CD4-positive, alpha-beta T cell treated with Interleukin-12 subunit alpha and Interleukin-12 subunit beta, for 1 hour (primary cell): ENCODE results near the gene ATG10.
"Not testable (repeated sequence)": the region's sequence is repeated elsewhere in the genome, so short reads cannot be mapped to it uniquely, and the experiment has no call there.

ENCODE experiments used
- DNase-seq: peaks from one replicate; pipeline ENCODE4 v3.0.0-alpha.2; 2020

Gene ATG10

DNA sequence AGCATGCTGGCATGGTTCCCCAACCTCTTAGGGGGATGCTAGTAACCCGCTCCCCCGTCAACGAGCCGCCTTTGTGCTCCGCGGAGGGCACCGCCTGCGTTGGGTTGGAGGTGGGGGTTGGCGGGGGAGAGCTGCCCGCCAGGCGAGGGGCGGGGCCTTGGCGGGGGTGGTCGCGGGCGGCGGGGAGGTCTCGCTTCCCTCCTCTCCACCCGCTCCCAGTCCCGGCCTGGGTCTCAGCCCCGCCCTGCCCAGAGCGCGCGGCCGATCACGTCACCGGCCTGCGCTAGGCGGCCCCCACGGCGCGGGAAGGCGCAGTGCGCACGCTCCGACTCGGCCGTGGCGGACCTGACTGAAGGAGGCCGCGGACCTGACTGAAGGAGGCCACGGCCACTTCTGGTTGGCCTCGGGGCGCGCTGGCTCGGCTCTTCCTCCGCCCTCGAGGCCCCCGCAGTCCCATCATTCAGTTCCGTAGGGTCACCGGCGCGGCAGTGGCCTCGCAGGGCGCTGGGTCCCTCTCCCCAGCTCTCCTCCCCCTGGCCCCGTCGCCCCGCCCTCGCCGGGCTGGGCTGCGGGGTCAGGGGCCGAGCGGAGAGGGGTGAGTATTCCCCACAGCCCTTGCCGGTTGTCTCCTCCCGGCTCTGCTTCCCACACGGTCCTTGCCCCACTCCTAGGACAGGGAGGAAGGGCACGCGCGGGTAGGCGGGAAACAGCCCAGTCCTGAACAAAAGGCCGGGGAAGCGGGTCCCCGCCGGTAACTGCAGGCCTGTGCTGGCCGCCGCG is at the start of gene ATG10:
Gene ATG10, plus strand, starts transcription at position 312 of the 780 bp plus-strand sequence. CDS start 15,548 bp downstream, outside the sequence.
- peak; percentile 91 for DNase-seq

DNA sequence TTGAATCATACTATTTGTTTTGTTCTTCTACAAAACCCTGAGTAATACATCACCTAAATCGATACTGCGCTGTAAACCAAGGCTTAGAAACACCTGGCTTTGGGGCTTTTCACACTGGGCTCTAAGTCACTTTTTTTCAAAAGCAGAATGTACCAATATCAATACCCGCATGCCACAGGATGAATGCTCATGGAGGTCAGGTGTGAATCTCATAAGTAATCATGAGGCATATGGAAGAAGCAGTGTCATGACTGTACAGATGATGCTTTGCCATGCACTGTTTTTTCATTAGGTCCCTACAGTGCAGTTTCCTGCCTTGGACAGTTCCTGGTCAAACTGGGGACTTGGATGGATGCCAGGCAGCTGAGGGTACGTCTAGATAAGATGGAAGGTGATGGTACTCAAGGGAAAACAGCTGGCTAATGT is 49.0 kb upstream of the ATG10 start:
- DNase-seq = no peak

DNA sequence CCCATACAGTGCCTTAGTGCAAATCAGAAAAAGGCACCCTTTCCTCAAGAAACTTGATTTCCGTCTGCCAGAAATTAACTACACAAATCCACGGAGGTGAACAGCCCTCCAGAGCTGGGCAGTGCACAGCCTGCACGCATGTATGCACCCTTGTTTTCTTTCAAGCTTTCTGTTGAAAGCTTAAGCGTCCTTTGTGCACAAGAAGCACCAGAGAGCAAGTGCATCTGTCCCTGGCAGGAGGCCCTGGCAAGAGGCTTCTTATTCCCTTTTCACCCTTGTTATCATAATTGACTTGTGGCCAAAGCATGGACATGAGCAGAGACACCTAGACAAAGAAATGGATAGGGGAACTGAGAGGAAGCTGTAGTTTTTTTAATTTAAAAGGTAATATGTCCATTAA is 47.4 kb upstream of the ATG10 start:
- DNase-seq = no peak

DNA sequence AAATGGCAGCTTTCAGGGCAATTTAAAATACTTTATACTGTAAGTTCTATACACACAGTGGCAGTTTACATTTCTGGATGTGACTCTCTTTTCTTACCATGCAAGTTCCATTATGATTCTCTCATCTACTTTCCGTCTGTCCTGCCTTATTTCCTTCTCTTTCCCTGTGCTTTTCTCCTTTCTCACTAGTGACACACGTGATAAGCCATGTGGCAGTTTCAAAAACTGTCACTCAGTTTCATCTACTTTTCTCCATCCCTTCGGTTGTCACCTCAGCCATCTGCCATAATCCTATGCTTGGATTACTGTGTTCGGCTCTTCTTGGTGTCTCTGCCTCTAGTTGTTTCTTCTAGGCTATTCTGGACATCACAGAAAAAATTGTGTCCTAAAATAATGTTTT is 46.8 kb upstream of the ATG10 start:
- DNase-seq = no peak

DNA sequence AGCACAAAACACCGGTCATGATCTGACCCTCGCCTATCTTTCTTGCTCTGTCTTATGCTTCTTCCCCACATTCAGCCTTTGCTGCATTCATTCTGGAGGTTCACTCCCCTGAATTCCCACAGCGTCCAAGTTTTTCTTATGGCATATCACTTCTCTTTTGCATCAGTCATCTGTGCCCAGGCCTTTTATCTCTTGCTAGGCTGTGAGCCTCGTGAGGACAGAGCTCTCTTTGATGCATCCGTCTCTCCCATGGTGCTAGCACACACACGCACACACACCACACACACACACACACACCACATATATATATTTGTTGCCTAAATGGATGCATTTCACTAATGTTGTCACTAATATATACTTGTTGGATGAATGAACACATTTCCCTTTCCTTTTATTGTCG is 45.8 kb upstream of the ATG10 start:
- no peak for DNase-seq

DNA sequence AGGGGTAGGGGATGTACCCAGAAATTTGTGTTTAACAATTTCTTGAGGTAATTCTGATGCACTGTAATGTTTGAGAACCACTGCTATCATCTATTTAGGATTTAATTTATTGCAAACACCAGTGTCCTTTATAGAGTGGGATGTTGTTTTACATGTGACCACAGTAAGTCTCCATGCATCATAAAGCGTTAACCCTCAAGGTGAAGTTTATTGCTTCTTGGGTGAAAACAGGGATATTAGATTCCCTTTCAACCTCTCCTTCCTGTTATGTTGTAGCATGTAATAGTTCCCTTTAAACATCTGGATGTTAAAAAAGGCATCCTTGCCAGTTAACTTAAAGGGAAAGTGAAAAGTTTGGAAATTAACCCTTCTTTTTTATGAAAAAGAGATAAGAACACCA is 35.8 kb upstream of the ATG10 start:
- no peak for DNase-seq

DNA sequence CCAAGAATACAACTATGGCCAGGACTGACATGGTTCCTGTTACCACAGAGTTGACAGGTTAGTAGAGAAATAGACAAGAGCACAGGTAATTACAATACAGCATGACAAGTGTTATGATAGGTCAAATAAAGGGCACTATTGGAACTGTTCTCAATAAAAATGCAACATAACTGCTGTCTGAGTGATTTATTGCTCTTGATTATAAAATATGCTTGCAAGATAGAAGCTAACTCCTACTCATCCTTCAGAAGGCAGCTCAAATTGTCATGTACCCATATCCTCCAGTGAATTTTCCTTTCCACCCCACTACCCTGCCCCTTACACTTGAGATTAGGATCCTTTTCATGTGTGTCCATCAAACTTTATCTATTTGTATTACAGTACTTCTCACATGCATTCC is 35.1 kb upstream of the ATG10 start:
- no peak for DNase-seq

DNA sequence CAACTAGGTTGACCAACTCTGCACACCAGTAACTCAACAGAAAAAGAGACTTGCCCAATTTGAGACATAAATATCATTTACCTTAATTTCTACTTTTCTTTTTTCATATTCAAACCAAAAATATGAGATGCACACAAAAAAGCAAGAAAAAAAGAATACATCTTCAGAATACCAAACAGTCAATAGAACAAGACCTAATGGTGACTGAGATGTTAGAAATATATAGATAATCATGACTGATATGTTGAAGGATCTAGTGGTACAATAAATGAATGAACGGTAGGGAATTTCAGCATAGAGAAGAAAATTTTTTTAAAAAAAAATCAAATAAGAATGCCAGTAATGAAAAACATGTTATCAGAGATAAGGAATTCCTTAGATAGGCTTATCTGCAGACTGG is 29.1 kb upstream of the ATG10 start:
- no peak for DNase-seq

DNA sequence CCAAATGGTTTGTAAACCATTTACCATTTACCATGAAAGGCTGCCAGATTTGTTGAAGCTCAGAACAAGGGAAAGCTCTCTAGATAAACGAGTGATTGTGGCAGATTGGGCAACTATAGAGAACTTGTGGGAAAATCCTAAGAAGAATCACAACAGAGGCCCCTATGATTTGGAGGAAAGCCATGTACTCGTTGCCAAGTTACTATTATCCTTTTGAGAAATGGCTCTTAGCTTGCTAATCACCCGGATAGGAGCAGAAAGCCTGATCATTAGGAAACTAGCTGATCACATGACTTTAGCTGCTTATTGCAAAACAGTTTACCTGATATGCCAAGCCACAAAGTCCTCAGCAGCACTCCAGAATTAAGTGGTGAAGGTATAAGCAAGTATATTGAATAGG is 23.5 kb upstream of the ATG10 start:
- DNase-seq = no peak

DNA sequence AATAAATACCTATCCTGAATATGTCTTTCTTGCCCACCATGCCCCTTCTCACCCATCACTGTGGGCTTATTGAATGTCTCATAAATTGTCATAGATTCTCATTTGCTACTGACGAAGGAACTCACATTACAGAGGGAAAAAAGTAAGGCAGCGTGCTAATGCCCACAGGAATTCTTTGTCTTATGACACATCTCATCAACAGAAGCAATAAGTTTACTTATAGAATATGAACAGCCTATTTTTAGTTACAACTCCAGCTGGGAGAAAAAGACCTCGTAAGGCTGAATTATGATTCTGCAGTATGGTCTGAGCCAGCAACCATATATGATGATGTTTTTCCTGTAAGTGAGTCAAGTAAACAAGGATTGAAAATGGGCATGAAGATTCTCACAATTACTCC is 22.4 kb upstream of the ATG10 start:
- no peak for DNase-seq

DNA sequence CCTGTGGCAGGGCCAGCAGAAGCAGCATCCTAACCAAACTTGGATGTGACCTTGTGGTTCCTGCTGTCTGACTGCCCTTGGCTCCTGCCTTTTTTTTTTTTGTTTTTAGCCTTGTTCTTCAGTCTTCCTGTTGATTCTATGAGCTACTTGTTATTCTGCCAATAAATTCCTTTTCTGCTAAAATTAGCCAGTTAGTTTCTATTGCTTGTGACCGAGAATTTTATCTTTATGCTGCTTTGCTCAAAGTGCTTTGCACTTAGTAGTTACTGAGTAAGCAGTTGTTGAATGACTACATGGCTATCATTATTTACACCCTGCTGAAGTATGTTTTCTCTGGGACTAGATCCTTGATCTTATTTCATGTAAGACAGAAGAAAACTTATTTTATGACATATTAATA is 20.8 kb upstream of the ATG10 start:
- no peak for DNase-seq

DNA sequence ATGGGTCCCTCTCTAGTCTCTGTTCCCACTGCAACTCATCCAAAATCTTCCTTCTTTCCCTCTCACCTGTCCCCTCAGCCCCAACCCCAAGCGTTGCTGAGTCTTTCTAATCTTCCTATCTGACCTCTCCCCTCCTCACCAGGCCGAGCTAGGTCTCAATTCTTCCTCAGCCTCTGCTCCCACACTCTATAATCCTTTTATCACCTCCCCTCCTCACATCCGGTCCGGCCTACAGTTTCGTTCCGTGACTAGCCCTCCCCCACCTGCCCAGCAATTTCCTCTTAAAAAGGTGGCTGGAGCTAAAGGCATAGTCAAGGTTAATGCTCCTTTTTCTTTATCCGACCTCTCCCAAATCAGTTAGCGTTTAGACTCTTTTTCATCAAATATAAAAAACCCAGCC is 17.0 kb upstream of the ATG10 start:
- not testable (repeated sequence) for DNase-seq

DNA sequence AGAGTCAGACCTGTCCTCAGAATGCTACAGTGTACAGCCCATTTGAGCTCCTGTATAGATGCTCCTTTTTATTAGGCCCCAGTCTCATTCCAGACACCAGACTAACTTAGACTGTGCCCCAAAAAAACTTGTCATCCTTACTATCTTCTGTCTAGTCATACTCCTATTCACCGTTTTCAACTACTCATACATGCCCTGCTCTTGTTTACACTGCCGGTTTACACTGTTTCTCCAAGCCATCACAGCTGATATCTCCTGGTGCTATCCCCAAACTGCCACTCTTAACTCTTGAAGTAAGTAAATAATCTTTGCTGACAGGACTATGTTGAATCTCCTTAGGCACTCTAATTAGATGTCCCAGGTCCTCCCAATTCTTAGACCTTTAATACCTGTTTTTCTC is 13.7 kb upstream of the ATG10 start:
- not testable (repeated sequence) for DNase-seq

DNA sequence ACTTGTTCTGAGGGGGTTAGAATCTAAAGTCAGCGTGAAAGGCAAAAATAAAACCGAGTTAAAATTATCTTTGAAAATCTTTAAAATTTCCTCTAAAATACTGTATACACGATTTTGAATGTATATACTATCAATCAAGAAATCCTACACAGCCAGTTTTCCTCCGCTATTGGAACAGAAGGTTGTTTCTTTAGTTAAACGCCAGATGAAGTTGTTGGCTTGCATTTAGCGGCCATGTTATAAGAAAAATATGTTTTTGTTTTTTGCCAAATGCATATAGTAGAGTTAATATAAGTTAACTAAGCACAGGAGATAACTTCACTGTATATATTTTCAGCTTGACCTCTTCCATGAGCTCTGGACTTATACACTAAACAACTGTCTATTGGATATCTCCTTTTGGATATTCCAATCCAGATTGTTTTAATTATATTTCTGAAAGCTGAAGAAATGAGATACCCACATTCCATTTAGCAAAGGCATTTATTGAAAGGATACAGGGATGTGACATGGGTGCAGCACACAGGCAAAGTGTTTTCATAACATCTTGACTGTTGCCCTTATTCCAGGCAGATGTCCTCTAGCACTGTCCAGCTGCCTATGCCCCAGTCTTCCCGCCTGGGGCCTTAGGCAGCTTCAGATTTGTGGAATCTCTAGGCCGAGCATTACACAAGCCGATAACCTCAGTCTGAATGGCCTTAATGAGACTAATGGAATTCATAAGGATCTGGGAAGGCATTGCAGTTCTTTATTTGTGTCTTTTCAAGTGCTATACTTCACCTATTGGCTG is 10.0 kb upstream of the ATG10 start:
- no peak for DNase-seq

DNA sequence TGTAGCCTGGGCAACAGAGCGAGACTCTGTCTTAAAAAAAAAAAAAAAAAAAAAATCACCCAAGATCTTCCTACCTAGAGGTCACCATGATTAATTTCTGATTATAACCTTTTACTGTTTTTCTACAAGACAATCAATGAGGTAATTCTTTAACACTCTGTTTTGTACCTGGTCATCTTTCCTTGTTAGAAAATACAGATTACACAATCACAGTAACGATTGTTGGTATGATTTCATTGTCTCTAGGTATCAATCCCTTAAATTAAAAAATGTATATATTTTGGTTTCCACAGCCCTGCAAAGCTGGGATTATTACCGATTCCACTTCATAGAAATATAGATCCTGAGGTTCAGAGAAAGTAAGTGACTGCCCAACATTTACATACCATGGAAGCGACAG is 8.3 kb upstream of the ATG10 start:
- DNase-seq = no peak

DNA sequence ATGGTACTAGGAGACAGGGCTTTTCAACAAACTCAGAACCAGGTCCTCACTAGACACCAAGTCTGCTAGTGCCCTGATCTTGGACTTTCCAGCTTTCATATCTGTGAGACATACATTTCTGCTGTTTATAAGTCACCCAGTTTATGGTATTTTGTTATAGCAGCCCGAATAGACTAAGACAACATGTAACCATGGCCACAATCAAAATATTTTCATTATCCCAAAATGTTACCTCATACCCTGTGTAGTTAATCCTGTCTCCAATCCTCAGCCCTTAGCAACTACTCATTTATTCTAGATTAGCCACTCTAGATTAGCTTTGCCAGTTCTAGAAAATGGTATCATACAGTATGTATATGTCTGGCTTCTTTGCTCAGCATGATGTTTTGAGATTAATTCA is 6.3 kb upstream of the ATG10 start:
- no peak for DNase-seq

DNA sequence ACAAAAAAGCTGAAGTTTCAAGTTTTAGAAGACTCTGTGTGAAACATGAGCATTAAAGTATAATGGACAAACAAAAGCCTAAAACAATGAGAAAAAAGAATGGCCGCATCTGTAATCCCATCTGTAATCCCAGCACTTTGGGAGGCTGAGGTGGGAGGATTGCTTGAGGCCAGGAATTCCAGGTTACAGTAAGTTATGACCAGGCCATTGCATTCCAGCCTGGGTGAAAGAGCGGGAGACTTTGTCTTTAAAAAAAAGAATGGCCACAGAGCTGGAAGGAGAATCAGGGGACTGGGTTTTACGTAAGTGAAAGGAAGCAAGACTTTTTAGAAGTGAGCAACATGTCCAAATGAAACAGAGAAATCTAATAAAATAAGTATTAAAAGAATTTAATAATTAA is 2.6 kb upstream of the ATG10 start:
- no peak for DNase-seq

DNA sequence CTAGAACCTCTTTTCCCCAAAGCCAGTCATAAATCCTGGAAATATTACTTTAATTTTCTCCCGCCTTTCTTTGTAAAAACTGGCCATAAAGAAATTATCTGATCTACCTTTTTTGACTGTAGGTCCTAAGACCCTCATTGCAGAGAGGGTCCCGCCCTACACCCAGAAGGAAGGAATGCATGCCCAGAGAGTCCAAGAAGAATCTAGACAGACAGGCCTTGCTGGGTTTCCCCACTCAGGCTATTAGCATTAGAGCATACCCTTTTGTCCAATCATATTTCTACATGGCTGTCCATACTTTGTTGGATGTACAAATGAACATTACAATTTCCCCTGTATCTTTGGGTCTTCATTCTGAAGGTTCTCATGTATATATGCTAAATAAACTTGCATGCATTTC is 1.9 kb upstream of the ATG10 start:
- no peak for DNase-seq

DNA sequence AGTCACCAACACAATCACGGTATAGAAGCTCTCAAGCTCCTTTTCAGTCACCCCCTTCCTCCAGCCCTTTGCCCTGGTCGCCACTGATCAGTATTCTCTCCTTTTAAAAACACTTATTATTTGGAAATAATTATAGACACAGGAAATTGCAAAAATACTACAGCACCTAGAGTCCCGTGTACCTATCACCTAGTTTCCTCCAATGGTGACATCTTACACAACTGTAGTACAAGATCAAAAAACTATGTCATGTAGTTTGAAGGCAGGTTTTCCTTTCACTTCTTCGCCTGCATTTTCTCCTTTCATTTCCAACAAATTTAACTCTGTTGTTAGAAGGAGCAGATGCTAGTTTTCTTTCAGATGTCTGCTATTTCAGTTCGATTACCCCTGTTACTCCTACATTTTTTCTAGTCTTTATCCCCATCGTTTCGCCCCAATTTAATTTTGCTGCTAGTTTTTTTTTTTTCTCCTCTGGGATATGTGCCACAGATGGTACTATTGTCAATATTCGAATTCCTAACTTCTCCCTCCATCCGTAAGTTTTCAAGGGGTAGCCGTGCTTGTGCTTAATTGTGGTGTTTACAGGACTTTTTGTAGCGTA is 612 bp upstream of the ATG10 start:
- peak; percentile 59 for DNase-seq

DNA sequence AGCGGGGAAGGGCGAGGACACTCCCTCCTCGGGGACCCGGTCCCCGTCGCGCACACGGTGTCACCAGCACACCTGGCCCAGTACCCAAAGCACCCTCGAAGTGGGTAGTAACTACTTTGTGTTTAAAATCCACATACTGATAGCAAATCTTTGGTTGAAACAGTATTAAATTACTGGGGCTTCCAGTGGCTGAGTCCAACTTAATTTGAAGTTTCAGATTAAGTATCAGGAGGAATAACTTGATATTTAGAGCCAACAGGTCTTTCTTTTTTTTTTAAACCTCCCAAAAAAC is 615 bp downstream of the ATG10 start:
- no peak for DNase-seq

DNA sequence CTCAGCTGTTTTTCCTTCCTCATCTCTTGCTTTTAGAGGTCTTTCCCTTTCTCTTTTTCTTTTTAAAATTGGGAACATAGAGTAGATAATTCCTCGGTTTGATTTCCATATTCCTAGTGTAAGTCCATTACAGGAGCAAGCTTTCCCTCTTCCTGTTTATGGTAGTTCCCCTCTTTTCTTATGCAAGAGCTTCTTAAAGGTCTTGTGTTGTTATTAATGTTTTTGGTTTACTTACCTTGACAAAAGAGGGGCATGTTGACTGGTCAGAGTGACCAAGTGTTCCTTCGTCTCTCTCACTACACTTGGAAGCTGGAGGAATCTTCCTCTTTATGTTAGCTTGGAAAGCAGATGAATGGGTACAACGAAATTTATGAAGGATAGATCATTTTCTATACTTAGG is 8.3 kb downstream of the ATG10 start:
- no peak for DNase-seq

DNA sequence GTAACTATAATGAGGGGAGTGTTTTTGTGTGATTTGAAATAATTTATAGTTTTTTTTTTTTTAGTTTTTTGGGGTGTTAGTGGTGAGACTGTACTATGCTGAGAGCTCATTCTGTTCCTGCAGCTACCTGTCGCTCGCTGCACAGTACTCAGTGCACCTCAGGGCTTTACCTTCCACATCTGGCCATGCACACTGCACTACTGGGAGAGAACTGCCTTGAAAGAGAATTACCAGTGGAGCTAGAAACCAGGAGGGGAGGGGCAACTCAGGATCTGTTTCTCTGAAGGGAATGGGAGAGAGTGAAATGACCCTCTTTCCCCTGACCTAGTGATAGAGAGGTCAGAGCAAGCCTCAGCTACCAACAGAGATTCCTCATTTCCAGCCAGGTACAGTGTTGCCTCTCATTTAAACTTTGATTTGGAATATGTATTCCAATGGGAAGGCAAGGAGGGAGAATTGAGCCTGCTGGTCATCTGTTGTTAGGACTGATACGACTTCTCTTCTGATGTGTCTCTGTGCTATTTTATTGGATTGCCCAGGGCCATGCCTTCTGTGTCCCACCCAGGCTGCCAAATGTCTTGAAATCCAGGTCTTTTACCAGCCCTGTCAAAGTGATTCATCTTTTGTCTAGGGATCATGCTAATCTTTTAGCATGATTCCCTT is 8.9 kb downstream of the ATG10 start:
- no peak for DNase-seq

DNA sequence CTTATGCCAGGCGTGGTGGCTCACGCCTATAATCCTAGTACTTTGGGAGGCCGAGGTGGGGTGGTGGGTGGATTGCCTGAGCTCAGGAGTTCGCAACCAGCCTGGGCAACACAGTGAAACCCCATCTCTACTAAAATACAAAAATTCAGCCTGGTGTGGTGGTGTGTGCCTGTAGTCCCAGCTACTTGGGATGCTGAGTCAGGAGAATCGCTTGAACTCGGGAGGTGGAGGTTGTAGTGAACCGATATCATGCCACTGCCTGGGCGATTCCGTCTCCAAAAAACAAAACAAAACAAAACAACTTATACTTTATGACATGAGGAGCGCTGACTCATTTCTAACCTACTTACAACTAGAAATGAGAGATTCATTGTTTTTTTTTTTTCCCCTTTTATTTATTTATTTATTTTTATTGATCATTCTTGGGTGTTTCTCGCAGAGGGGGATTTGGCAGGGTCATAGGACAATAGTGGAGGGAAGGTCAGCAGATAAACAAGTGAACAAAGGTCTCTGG is 10.4 kb downstream of the ATG10 start:
- not testable (repeated sequence) for DNase-seq
